ENCODE measurements around the gene DHRS2. TPM values are rescaled to one million over a fixed set of nuclear protein-coding genes. Genes with fewer than 3 reads are reported as not detected.

Gene DHRS2
- total and polyA plus RNA-seq, 2 of the 13 experiments (the other 11 are each of a cell fraction or from before 2014, with no cell fraction given): 1,621 to 3,021 TPM

- peak in 1 of 2 experiments; percentile 47; a peak in 1 of 4 replicates for TF ChIP-seq EP300 (IDR thresholded peaks at IDR 0.05; ENCODE audit: low read depth in 2 of 2, low read length in 2 of 2)
- TF ChIP-seq EP300 (CRISPR knock-in tag; IDR thresholded peaks at IDR 0.05; ENCODE audit: borderline replicate concordance): no peak
- peak; percentile 10; the same call in 1 of the 2 replicates for TF ChIP-seq HHEX (CRISPR knock-in tag; IDR thresholded peaks at IDR 0.05)
- TF ChIP-seq ZFP1 (CRISPR knock-in tag; IDR thresholded peaks at IDR 0.05): 0 out of 2 replicates have a peak, but pooled peaks have one; percentile 36
- TF ChIP-seq SP1 (IDR thresholded peaks at IDR 0.05): no peak
- 0 out of 2 replicates have a peak, but pooled peaks have one; percentile 41 for TF ChIP-seq SP1 (CRISPR knock-in tag; IDR thresholded peaks at IDR 0.05)
- no peak for TF ChIP-seq RORA (CRISPR knock-in tag; IDR thresholded peaks at IDR 0.05)
- TF ChIP-seq HNRNPL (IDR thresholded peaks at IDR 0.05; ENCODE audit: low read depth, low read length): peak; percentile 87
- TF ChIP-seq TGIF2 (CRISPR knock-in tag; IDR thresholded peaks at IDR 0.05): 0 out of 2 replicates have a peak, but pooled peaks have one; percentile 43
- no peak for TF ChIP-seq ZNF883 (CRISPR knock-in tag; IDR thresholded peaks at IDR 0.05; ENCODE audit: not compliant biosample characterization)
- TF ChIP-seq ZNF772 (CRISPR knock-in tag; IDR thresholded peaks at IDR 0.05): 0 out of 2 replicates have a peak, but pooled peaks have one; percentile 19
- TF ChIP-seq HOXA7 (CRISPR knock-in tag; IDR thresholded peaks at IDR 0.05): no peak
- no peak for TF ChIP-seq KDM4B (CRISPR knock-in tag; IDR thresholded peaks at IDR 0.05)
- TF ChIP-seq KLF6 (CRISPR knock-in tag; IDR thresholded peaks at IDR 0.05): 0 out of 2 replicates have a peak, but pooled peaks have one; percentile 54
- no peak for TF ChIP-seq MLXIP (CRISPR knock-in tag; IDR thresholded peaks at IDR 0.05; ENCODE audit: borderline replicate concordance)
- no peak for TF ChIP-seq ATRX (CRISPR knock-in tag; IDR thresholded peaks at IDR 0.05; ENCODE audit: borderline replicate concordance)
- no peak for TF ChIP-seq TRAFD1 (CRISPR knock-in tag; IDR thresholded peaks at IDR 0.05; ENCODE audit: borderline replicate concordance)
- TF ChIP-seq PITX1 (CRISPR knock-in tag; IDR thresholded peaks at IDR 0.05): peak; percentile 38; the same call in 1 of the 2 replicates
- 0 out of 2 replicates have a peak, but pooled peaks have one; percentile 77 for TF ChIP-seq ZNF747 (CRISPR knock-in tag; IDR thresholded peaks at IDR 0.05; ENCODE audit: borderline replicate concordance)
- TF ChIP-seq ZNF281 (CRISPR knock-in tag; IDR thresholded peaks at IDR 0.05; ENCODE audit: borderline replicate concordance): no peak
- no peak for TF ChIP-seq LCORL (IDR thresholded peaks at IDR 0.05)
- 0 out of 2 replicates have a peak, but pooled peaks have one; percentile 44 for TF ChIP-seq LCORL (CRISPR knock-in tag; IDR thresholded peaks at IDR 0.05)
- no peak for TF ChIP-seq ZNF577 (CRISPR knock-in tag; IDR thresholded peaks at IDR 0.05; ENCODE audit: borderline replicate concordance, low read depth)
Observed at GRCh38 chr14:23639891-23640523, 3.8 kb downstream of the DHRS2 start (continued).

Data from HepG2 (cell line).